ENCODE data around the gene NRP2. TPM values are rescaled to one million over a fixed set of nuclear protein-coding genes. Genes with fewer than 3 reads are reported as not detected.

Gene NRP2
- total and polyA plus RNA-seq, 3 experiments from 2014 or later, result 0.91 to 0.94 TPM; not detected in 1

GRCh38 chr2:205662206-205662965, 19.9 kb upstream of the NRP2 start:
- POLR2A ChIA-PET, result no interaction called here
- no peak overlapping the region for H3K27ac ChIP-seq (ENCODE audit: low read depth, low read length)
- H3K4me3 Mint-ChIP-seq, result no peak overlapping the region
- H3K4me1 Mint-ChIP-seq, result peaks cover 6 to 12% (median 6%) of the 10 kb centered on the region in 3 donors
- peaks cover 18% of the 10 kb centered on the region for H3K4me1 ChIP-seq (ENCODE audit: insufficient read depth, low read length)
- H3K27me3 ChIP-seq (ENCODE audit: insufficient read depth, low read length, poor library complexity, severe bottlenecking), result no peaks in the 10 kb centered on the region
- H3K9me3 Mint-ChIP-seq, result peaks cover 0 to 2% (median 0%) of the 10 kb centered on the region in 5 donors
- peaks cover 0 to 6% of the 10 kb centered on the region in 2 donors for H3K27me3 Mint-ChIP-seq
- H3K9me3 ChIP-seq (ENCODE audit: low read length), result no peaks in the 10 kb centered on the region
- CTCF ChIA-PET, result no interaction called here
- H3K27ac Mint-ChIP-seq, result no peak overlapping the region
- DNase-seq, result no peak
- H3K36me3 ChIP-seq (ENCODE audit: insufficient read depth, low read length), result no peaks in the 10 kb centered on the region
- H3K36me3 Mint-ChIP-seq, result no peaks in the 10 kb centered on the region
- H3K4me3 ChIP-seq (ENCODE audit: low read length), result no peak overlapping the region

- peaks cover 6% of the 10 kb centered on the region for H3K4me1 ChIP-seq (ENCODE audit: insufficient read depth, low read length)
- CTCF ChIA-PET, result no interaction called here
- H3K4me1 Mint-ChIP-seq, result peaks cover 3 to 5% (median 3%) of the 10 kb centered on the region in 3 donors
- no peaks in the 10 kb centered on the region for H3K36me3 ChIP-seq (ENCODE audit: insufficient read depth, low read length)
- no peak overlapping the region for H3K4me3 ChIP-seq (ENCODE audit: low read length)
- no peaks in the 10 kb centered on the region for H3K27me3 ChIP-seq (ENCODE audit: insufficient read depth, low read length, poor library complexity, severe bottlenecking)
- H3K27ac ChIP-seq (ENCODE audit: low read depth, low read length), result no peak overlapping the region
- H3K4me3 Mint-ChIP-seq, result no peak overlapping the region
- H3K36me3 Mint-ChIP-seq, result no peaks in the 10 kb centered on the region
- H3K9me3 Mint-ChIP-seq, result peaks cover 0 to 7% (median 3%) of the 10 kb centered on the region in 5 donors
- no peak overlapping the region for H3K27ac Mint-ChIP-seq
- POLR2A ChIA-PET, result no interaction called here
- H3K9me3 ChIP-seq (ENCODE audit: low read length), result no peaks in the 10 kb centered on the region
- no peak for DNase-seq
- peaks cover 6 to 12% of the 10 kb centered on the region in 2 donors for H3K27me3 Mint-ChIP-seq
Measured at GRCh38 chr2:205665791-205666190, 16.5 kb upstream of the NRP2 start.

GRCh38 chr2:205670292-205670691, 12.0 kb upstream of the NRP2 start:
- ChIA-PET POLR2A (no interaction called here), CTCF (no interaction called here)
- Histone ChIP-seq H3K36me3 (ENCODE audit: insufficient read depth, low read length) (no peaks in the 10 kb centered on the region), H3K9me3 (ENCODE audit: low read length) (no peaks in the 10 kb centered on the region), H3K27me3 (ENCODE audit: insufficient read depth, low read length, poor library complexity, severe bottlenecking) (no peaks in the 10 kb centered on the region), H3K4me1 (ENCODE audit: insufficient read depth, low read length) (no peaks in the 10 kb centered on the region), H3K27ac (ENCODE audit: low read depth, low read length) (no peak overlapping the region), H3K4me3 (ENCODE audit: low read length) (no peak overlapping the region)
- Mint-ChIP-seq H3K27me3 (peaks cover 6 to 31% of the 10 kb centered on the region in 2 donors), H3K4me1 (no peaks in the 10 kb centered on the region), H3K4me3 (no peak overlapping the region), H3K36me3 (no peaks in the 10 kb centered on the region), H3K9me3 (peaks cover 0 to 6% (median 3%) of the 10 kb centered on the region in 5 donors), H3K27ac (no peak overlapping the region)
- DNase-seq, result no peak

GRCh38 chr2:205673312-205673711, 9.0 kb upstream of the NRP2 start:
- H3K4me3 Mint-ChIP-seq, result no peak overlapping the region
- ChIA-PET POLR2A (no interaction called here), CTCF (no interaction called here)
- peaks cover 9 to 38% of the 10 kb centered on the region in 2 donors for H3K27me3 Mint-ChIP-seq
- Histone ChIP-seq H3K4me1 (ENCODE audit: insufficient read depth, low read length) (no peaks in the 10 kb centered on the region), H3K9me3 (ENCODE audit: low read length) (no peaks in the 10 kb centered on the region), H3K36me3 (ENCODE audit: insufficient read depth, low read length) (no peaks in the 10 kb centered on the region), H3K27ac (ENCODE audit: low read depth, low read length) (no peak overlapping the region), H3K27me3 (ENCODE audit: insufficient read depth, low read length, poor library complexity, severe bottlenecking) (no peaks in the 10 kb centered on the region), H3K4me3 (ENCODE audit: low read length) (no peak overlapping the region)
- peaks cover 0 to 2% (median 0%) of the 10 kb centered on the region in 5 donors for H3K9me3 Mint-ChIP-seq
- DNase-seq, result no peak
- no peaks in the 10 kb centered on the region for H3K4me1 Mint-ChIP-seq
- no peaks in the 10 kb centered on the region for H3K36me3 Mint-ChIP-seq
- peak overlapping the region in 1 of 8 donors; percentile 5 for H3K27ac Mint-ChIP-seq

GRCh38 chr2:205675861-205676516, 6.3 kb upstream of the NRP2 start:
- DNase-seq, result peak in 1 of 5 donors; percentile 21
- no peak overlapping the region for H3K27ac ChIP-seq (ENCODE audit: low read depth, low read length)
- no peak overlapping the region for H3K4me3 ChIP-seq (ENCODE audit: low read length)
- Mint-ChIP-seq H3K27me3 (peaks cover 16 to 46% of the 10 kb centered on the region in 2 donors), H3K4me3 (no peak overlapping the region), H3K9me3 (no peaks in the 10 kb centered on the region), H3K4me1 (no peaks in the 10 kb centered on the region), H3K27ac (no peak overlapping the region), H3K36me3 (no peaks in the 10 kb centered on the region)
- H3K4me1 ChIP-seq (ENCODE audit: insufficient read depth, low read length), result no peaks in the 10 kb centered on the region
- no peaks in the 10 kb centered on the region for H3K36me3 ChIP-seq (ENCODE audit: insufficient read depth, low read length)
- H3K9me3 ChIP-seq (ENCODE audit: low read length), result no peaks in the 10 kb centered on the region
- ChIA-PET POLR2A (no interaction called here), CTCF (no interaction called here)
- no peaks in the 10 kb centered on the region for H3K27me3 ChIP-seq (ENCODE audit: insufficient read depth, low read length, poor library complexity, severe bottlenecking)

GRCh38 chr2:205678541-205679142, 3.7 kb upstream of the NRP2 start:
- Mint-ChIP-seq H3K4me1 (peaks cover 6 to 13% (median 12%) of the 10 kb centered on the region in 3 donors), H3K9me3 (no peaks in the 10 kb centered on the region), H3K4me3 (no peak overlapping the region), H3K27me3 (peaks cover 31 to 50% of the 10 kb centered on the region in 2 donors), H3K27ac (no peak overlapping the region), H3K36me3 (no peaks in the 10 kb centered on the region)
- Histone ChIP-seq H3K36me3 (ENCODE audit: insufficient read depth, low read length) (no peaks in the 10 kb centered on the region), H3K4me1 (ENCODE audit: insufficient read depth, low read length) (no peaks in the 10 kb centered on the region), H3K27me3 (ENCODE audit: insufficient read depth, low read length, poor library complexity, severe bottlenecking) (peaks cover 17% of the 10 kb centered on the region), H3K27ac (ENCODE audit: low read depth, low read length) (no peak overlapping the region), H3K4me3 (ENCODE audit: low read length) (no peak overlapping the region), H3K9me3 (ENCODE audit: low read length) (no peaks in the 10 kb centered on the region)
- DNase-seq, result no peak
- ChIA-PET POLR2A (no interaction called here), CTCF (interaction anchor here (1.0 kb wide), 2 partner anchors 45 to 1355 kb away, joined by 3 read pairs; no protein-coding TSS in a partner anchor)

- Mint-ChIP-seq H3K4me1 (peaks cover 6 to 13% (median 12%) of the 10 kb centered on the region in 3 donors), H3K27me3 (peaks cover 37 to 55% of the 10 kb centered on the region in 2 donors), H3K4me3 (no peak overlapping the region), H3K27ac (no peak overlapping the region), H3K9me3 (no peaks in the 10 kb centered on the region), H3K36me3 (no peaks in the 10 kb centered on the region)
- Histone ChIP-seq H3K9me3 (ENCODE audit: low read length) (no peaks in the 10 kb centered on the region), H3K4me1 (ENCODE audit: insufficient read depth, low read length) (no peaks in the 10 kb centered on the region), H3K27me3 (ENCODE audit: insufficient read depth, low read length, poor library complexity, severe bottlenecking) (peaks cover 24% of the 10 kb centered on the region), H3K27ac (ENCODE audit: low read depth, low read length) (no peak overlapping the region), H3K36me3 (ENCODE audit: insufficient read depth, low read length) (no peaks in the 10 kb centered on the region), H3K4me3 (ENCODE audit: low read length) (no peak overlapping the region)
- DNase-seq, result no peak
- ChIA-PET POLR2A (no interaction called here), CTCF (interaction anchor here (1.0 kb wide), 3 partner anchors 46 to 1356 kb away, joined by 3 read pairs; no protein-coding TSS in a partner anchor)
Measured at GRCh38 chr2:205679410-205680009, 2.8 kb upstream of the NRP2 start.

GRCh38 chr2:205680067-205680466, 2.2 kb upstream of the NRP2 start:
- H3K27ac ChIP-seq (ENCODE audit: low read depth, low read length), result no peak overlapping the region
- Mint-ChIP-seq H3K36me3 (no peaks in the 10 kb centered on the region), H3K4me3 (no peak overlapping the region), H3K9me3 (no peaks in the 10 kb centered on the region), H3K4me1 (peaks cover 6 to 13% (median 12%) of the 10 kb centered on the region in 3 donors), H3K27me3 (peaks cover 41 to 60% of the 10 kb centered on the region in 2 donors), H3K27ac (no peak overlapping the region)
- ChIA-PET POLR2A (no interaction called here), CTCF (interaction anchor here (1.0 kb wide), 1 partner anchor 809 kb away, joined by 3 read pairs; no protein-coding TSS in a partner anchor)
- no peaks in the 10 kb centered on the region for H3K9me3 ChIP-seq (ENCODE audit: low read length)
- H3K4me1 ChIP-seq (ENCODE audit: insufficient read depth, low read length), result no peaks in the 10 kb centered on the region
- no peak overlapping the region for H3K4me3 ChIP-seq (ENCODE audit: low read length)
- peak in 2 of 5 donors; percentile 15 to 30 for DNase-seq
- no peaks in the 10 kb centered on the region for H3K36me3 ChIP-seq (ENCODE audit: insufficient read depth, low read length)
- H3K27me3 ChIP-seq (ENCODE audit: insufficient read depth, low read length, poor library complexity, severe bottlenecking), result peaks cover 28% of the 10 kb centered on the region
